Smooth muscle cell (in vitro differentiated cells): ENCODE data around the gene CASK. TPM values are rescaled to one million over a fixed set of nuclear protein-coding genes. Genes with fewer than 3 reads are reported as not detected.

Source experiments
- DNase-seq: peaks from one replicate; lab custom pipeline; 2025; ENCODE audit not compliant: unreplicated experiment; lab: John Stamatoyannopoulos, UW
- H2AFZ ChIP-seq: fragments of 200-600 bp; sonication (generic); 2 replicates; pipeline ENCODE4 v1.6.0; 2016; ENCODE audit warnings: antibody characterized with exemption, low read depth, mild to moderate bottlenecking
- H3F3A ChIP-seq: fragments of 200-600 bp; sonication (generic); 2 replicates; pipeline ENCODE4 v1.6.0; 2017; ENCODE audit warnings: antibody characterized with exemption, low read depth
- H3K27ac ChIP-seq: fragments of 200-600 bp; sonication (generic); 2 replicates; pipeline ENCODE4 v1.5.1; 2016; ENCODE audit warnings: low read depth, mild to moderate bottlenecking
- H3K27me3 ChIP-seq: fragments of 200-600 bp; sonication (generic); 2 replicates; pipeline ENCODE4 v1.6.1; 2016; ENCODE audit warnings: low read depth, mild to moderate bottlenecking
- H3K36me3 ChIP-seq: fragments of 200-600 bp; sonication (generic); 2 replicates; pipeline ENCODE4 v1.5.1; 2016; ENCODE audit warnings: low read depth
- H3K4me1 ChIP-seq: fragments of 200-600 bp; sonication (generic); 2 replicates; pipeline ENCODE4 v1.5.1; 2016; ENCODE audit warnings: low read depth
- H3K4me2 ChIP-seq: fragments of 200-600 bp; sonication (generic); 2 replicates; pipeline ENCODE4 v1.6.0; 2016; ENCODE audit warnings: mild to moderate bottlenecking
- H3K4me3 ChIP-seq: fragments of 200-600 bp; sonication (generic); 2 replicates; pipeline ENCODE4 v1.5.1; 2016; ENCODE audit warnings: mild to moderate bottlenecking
- H3K79me2 ChIP-seq: fragments of 200-600 bp; sonication (generic); 2 replicates; pipeline ENCODE4 v1.6.0; 2016; ENCODE audit warnings: low read depth, mild to moderate bottlenecking
- H3K9ac ChIP-seq: fragments of 200-600 bp; sonication (generic); 2 replicates; pipeline ENCODE4 v1.6.0; 2016; ENCODE audit warnings: low read depth
- H3K9me3 ChIP-seq: fragments of 200-600 bp; sonication (generic); replicated peaks from 2 replicates; pipeline ENCODE4 v1.5.1; 2016; ENCODE audit warnings: low read depth
- H4K20me1 ChIP-seq: fragments of 200-600 bp; sonication (generic); 2 replicates; pipeline ENCODE4 v1.6.0; 2016; ENCODE audit warnings: low read depth
- WGBS: methylation state at CpG from one replicate; pipeline ENCODE4 v1.1.7; 2016; ENCODE audit warnings: low lambda C conversion rate; 5-methylcytosine and 5-hydroxymethylcytosine counted together
- polyA plus RNA-seq: library from polyadenylated mRNA; unstranded; fragments of >200 nt; fragmentation: Nextera tagmentation; extraction: Ambion mirVana; gene quantifications from 2 replicates; pipeline ENCODE4 v1.2.1, GENCODE V29; 2016
- total RNA-seq: library from RNA; depleted of rRNA; stranded (reverse); fragments of >200 nt; gene quantifications from 2 replicates; pipeline ENCODE4 v1.2.3, GENCODE V29; 2014
- TF ChIP-seq, protein P1 (sequence below): fragments of 200-600 bp; sonication (generic); IDR thresholded peaks from 2 replicates; pipeline ENCODE4 v1.5.1; 2017; ENCODE audit warnings: borderline replicate concordance, mild to moderate bottlenecking, antibody characterized with exemption; ENCODE audit not compliant: insufficient read depth, poor library complexity, severe bottlenecking

Gene CASK
- total and polyA plus RNA-seq, 2 experiments from 2014 or later = 49.4 to 97.5 TPM

- H3K79me2 ChIP-seq = no peaks in the 10 kb centered on the region
- H3K9ac ChIP-seq = no peak overlapping the region
- no peaks in the 10 kb centered on the region for H4K20me1 ChIP-seq
- no peak for DNase-seq
- WGBS = 73% methylated on average over 2 of the region's 2 CpGs
- H3K9me3 ChIP-seq = no peaks in the 10 kb centered on the region
- H3K27ac ChIP-seq = no peak overlapping the region
- TF ChIP-seq, protein P1, sequence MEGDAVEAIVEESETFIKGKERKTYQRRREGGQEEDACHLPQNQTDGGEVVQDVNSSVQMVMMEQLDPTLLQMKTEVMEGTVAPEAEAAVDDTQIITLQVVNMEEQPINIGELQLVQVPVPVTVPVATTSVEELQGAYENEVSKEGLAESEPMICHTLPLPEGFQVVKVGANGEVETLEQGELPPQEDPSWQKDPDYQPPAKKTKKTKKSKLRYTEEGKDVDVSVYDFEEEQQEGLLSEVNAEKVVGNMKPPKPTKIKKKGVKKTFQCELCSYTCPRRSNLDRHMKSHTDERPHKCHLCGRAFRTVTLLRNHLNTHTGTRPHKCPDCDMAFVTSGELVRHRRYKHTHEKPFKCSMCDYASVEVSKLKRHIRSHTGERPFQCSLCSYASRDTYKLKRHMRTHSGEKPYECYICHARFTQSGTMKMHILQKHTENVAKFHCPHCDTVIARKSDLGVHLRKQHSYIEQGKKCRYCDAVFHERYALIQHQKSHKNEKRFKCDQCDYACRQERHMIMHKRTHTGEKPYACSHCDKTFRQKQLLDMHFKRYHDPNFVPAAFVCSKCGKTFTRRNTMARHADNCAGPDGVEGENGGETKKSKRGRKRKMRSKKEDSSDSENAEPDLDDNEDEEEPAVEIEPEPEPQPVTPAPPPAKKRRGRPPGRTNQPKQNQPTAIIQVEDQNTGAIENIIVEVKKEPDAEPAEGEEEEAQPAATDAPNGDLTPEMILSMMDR = no peak
- no peaks in the 10 kb centered on the region for H3K4me1 ChIP-seq
- no peak overlapping the region for H3K4me3 ChIP-seq
- no peaks in the 10 kb centered on the region for H3K36me3 ChIP-seq
- H3F3A ChIP-seq = no peaks in the 10 kb centered on the region
- no peaks in the 10 kb centered on the region for H3K27me3 ChIP-seq
- H2AFZ ChIP-seq = no peak overlapping the region
- no peak overlapping the region for H3K4me2 ChIP-seq
These were observed 366.4 kb downstream of the CASK start for GRCh38 chrX:41556958-41557357.

- DNase-seq = no peak
- TF ChIP-seq, protein P1 = no peak
- H3K27ac ChIP-seq = no peak overlapping the region
- no peaks in the 10 kb centered on the region for H3K4me1 ChIP-seq
- no peak overlapping the region for H2AFZ ChIP-seq
- H3K4me2 ChIP-seq = no peak overlapping the region
- peaks cover 4% of the 10 kb centered on the region for H3K9me3 ChIP-seq
- no peaks in the 10 kb centered on the region for H3K36me3 ChIP-seq
- H3K27me3 ChIP-seq = no peaks in the 10 kb centered on the region
- 75% methylated on average over 6 of the region's 6 CpGs for WGBS
- no peaks in the 10 kb centered on the region for H3K79me2 ChIP-seq
- no peak overlapping the region for H3K4me3 ChIP-seq
- no peaks in the 10 kb centered on the region for H3F3A ChIP-seq
- no peak overlapping the region for H3K9ac ChIP-seq
- H4K20me1 ChIP-seq = no peaks in the 10 kb centered on the region
These were observed 369.7 kb downstream of the CASK start for GRCh38 chrX:41553688-41554087.

GRCh38 chrX:41548411-41548810 lies 374.9 kb downstream of the CASK start:
- no peak overlapping the region for H3K4me3 ChIP-seq
- H2AFZ ChIP-seq = no peak overlapping the region
- H3K9me3 ChIP-seq = peaks cover 4% of the 10 kb centered on the region
- DNase-seq = no peak
- WGBS = 79% methylated on average over 4 of the region's 4 CpGs
- H3K36me3 ChIP-seq = no peaks in the 10 kb centered on the region
- H4K20me1 ChIP-seq = no peaks in the 10 kb centered on the region
- H3K27me3 ChIP-seq = no peaks in the 10 kb centered on the region
- no peak overlapping the region for H3K9ac ChIP-seq
- H3F3A ChIP-seq = no peaks in the 10 kb centered on the region
- no peak overlapping the region for H3K4me2 ChIP-seq
- H3K4me1 ChIP-seq = no peaks in the 10 kb centered on the region
- no peak overlapping the region for H3K27ac ChIP-seq
- TF ChIP-seq, protein P1 = no peak
- no peaks in the 10 kb centered on the region for H3K79me2 ChIP-seq

DNA sequence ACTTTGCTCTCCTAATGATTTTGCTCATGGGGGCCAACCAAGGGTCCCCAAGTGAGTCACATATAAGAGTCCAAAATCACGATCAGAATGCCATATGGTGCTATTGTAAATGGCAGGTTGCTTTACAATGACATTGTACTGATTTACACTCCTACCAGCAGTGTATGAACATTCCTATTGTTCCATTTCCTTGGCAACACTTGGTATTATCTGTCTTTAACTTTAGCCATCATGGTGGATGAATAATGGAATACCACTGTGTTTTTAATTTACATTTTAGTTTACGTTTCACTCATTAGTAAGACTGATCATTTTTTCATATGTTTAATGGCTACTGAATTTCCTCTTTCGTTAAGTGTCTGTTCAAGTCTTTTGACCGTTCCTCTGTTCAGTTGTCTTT lies 379.7 kb downstream of the CASK start:
- Histone ChIP-seq H3K9me3 (no peaks in the 10 kb centered on the region), H3K27me3 (no peaks in the 10 kb centered on the region), H3K9ac (no peak overlapping the region), H3K27ac (no peak overlapping the region), H3K36me3 (no peaks in the 10 kb centered on the region), H3K4me1 (no peaks in the 10 kb centered on the region), H3K79me2 (no peaks in the 10 kb centered on the region), H2AFZ (no peak overlapping the region), H4K20me1 (no peaks in the 10 kb centered on the region), H3F3A (no peaks in the 10 kb centered on the region), H3K4me2 (no peak overlapping the region), H3K4me3 (no peak overlapping the region)
- DNase-seq = no peak
- TF ChIP-seq, protein P1 = no peak
- 81% methylated on average over 4 of the region's 4 CpGs for WGBS
